Esophagus muscularis mucosa (tissue), 3 donors: Measurements from ENCODE around the gene LDHD.

Experiments used
- POLR2A ChIP-seq: fragments of 450-650 bp; IDR thresholded peaks from one replicate; pipeline ENCODE4 v1.6.1; 2017; ENCODE audit warnings: antibody characterized with exemption, moderate library complexity, mild to moderate bottlenecking, low read depth
- POLR2AphosphoS5 ChIP-seq, 2 donors: sonication (generic); formaldehyde crosslinking; IDR thresholded peaks; one replicate each; pipeline ENCODE4 v1.6.1; 2017; ENCODE audit warnings: antibody characterized with exemption in 2 of 2
- TF ChIP-seq, protein P1 (sequence below), 3 experiments: fragments of 200-600 bp in 2 of 3; fragments of 450-650 bp in 1 of 3; sonication (generic) in 2 of 3; IDR thresholded peaks; one replicate each; pipeline ENCODE4 v1.5.1; 2017 to 2019; ENCODE audit warnings: antibody characterized with exemption in 3 of 3, mild to moderate bottlenecking in 2 of 3, moderate library complexity in 1 of 3

DNA sequence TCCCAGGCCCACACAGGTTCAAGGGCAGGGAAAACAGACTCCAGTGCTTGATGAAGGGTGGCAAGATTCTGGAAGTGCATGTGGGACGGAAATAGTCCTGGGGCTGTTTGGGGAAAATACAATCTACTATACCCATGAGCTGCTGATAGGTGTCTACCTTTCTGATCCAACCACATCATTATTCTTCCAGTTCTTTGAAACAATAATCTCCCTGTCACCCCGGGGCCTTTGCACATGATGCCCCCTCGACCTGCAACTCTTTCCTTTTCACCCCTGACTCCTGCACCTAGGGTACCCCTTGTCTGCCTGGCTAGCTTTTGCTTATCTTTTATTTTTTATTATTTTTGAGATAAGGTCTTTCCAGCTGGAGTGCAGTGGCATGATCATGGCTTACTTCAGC, 45.0 kb downstream of the LDHD start:
- TF ChIP-seq POLR2A (no peak), POLR2AphosphoS5 (IDR thresholded peaks at IDR 0.05) (no peak)
- TF ChIP-seq, protein P1, sequence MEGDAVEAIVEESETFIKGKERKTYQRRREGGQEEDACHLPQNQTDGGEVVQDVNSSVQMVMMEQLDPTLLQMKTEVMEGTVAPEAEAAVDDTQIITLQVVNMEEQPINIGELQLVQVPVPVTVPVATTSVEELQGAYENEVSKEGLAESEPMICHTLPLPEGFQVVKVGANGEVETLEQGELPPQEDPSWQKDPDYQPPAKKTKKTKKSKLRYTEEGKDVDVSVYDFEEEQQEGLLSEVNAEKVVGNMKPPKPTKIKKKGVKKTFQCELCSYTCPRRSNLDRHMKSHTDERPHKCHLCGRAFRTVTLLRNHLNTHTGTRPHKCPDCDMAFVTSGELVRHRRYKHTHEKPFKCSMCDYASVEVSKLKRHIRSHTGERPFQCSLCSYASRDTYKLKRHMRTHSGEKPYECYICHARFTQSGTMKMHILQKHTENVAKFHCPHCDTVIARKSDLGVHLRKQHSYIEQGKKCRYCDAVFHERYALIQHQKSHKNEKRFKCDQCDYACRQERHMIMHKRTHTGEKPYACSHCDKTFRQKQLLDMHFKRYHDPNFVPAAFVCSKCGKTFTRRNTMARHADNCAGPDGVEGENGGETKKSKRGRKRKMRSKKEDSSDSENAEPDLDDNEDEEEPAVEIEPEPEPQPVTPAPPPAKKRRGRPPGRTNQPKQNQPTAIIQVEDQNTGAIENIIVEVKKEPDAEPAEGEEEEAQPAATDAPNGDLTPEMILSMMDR (IDR thresholded peaks at IDR 0.05): no peak
